SU-DHL-6 (cell line): Measurements from ENCODE around the gene RBM43.

Experiments used
- H2AFZ ChIP-seq: fragments of 200-600 bp; sonication (generic); 2 replicates; pipeline ENCODE4 v1.6.1; 2014; ENCODE audit warnings: low read depth, mild to moderate bottlenecking, moderate library complexity, mixed read lengths, antibody characterized with exemption, low read length; ENCODE audit not compliant: severe bottlenecking
- H3F3A ChIP-seq: fragments of 200-600 bp; shearing (Covaris generic); 2 replicates; pipeline ENCODE4 v1.6.0; 2016; ENCODE audit warnings: antibody characterized with exemption, mild to moderate bottlenecking; ENCODE audit not compliant: insufficient read depth
- H3K27ac ChIP-seq: fragments of 200-600 bp; sonication (generic); 2 replicates; pipeline ENCODE4 v1.5.1; 2016; ENCODE audit warnings: low read depth, mild to moderate bottlenecking, low read length, moderate library complexity, mixed read lengths
- H3K27me3 ChIP-seq: fragments of 200-600 bp; sonication (generic), shearing (Covaris generic); 2 replicates; pipeline ENCODE4 v1.6.0; 2014; ENCODE audit warnings: mild to moderate bottlenecking, low read length
- H3K36me3 ChIP-seq: fragments of 200-600 bp; sonication (generic); 2 replicates; pipeline ENCODE4 v1.6.1; 2014; ENCODE audit warnings: mild to moderate bottlenecking, low read length, mixed read lengths
- H3K4me2 ChIP-seq: fragments of 300-600, 200-600 bp; shearing (Covaris generic), sonication (generic); 2 replicates; pipeline ENCODE4 v1.6.0; 2014; ENCODE audit warnings: low read length, low read depth, mild to moderate bottlenecking; ENCODE audit not compliant: poor library complexity, severe bottlenecking
- H3K4me3 ChIP-seq: fragments of 200-600 bp; sonication (generic); 2 replicates; pipeline ENCODE4 v1.5.1; 2014; ENCODE audit warnings: antibody characterized with exemption, low read length, mild to moderate bottlenecking, mixed read lengths; ENCODE audit not compliant: insufficient read depth, poor library complexity, severe bottlenecking
- H3K79me2 ChIP-seq: fragments of 200-600 bp; sonication (generic); 2 replicates; pipeline ENCODE4 v1.6.1; 2014; ENCODE audit warnings: mild to moderate bottlenecking, low read length, moderate library complexity; ENCODE audit not compliant: insufficient read depth
- H3K9ac ChIP-seq: fragments of 200-600 bp; sonication (generic); 2 replicates; pipeline ENCODE4 v1.7.0; 2014; ENCODE audit warnings: mild to moderate bottlenecking, low read length
- H3K9me2 ChIP-seq: fragments of 200-600 bp; sonication (generic); replicated peaks from 2 replicates; pipeline ENCODE4 v1.6.1; 2014; ENCODE audit warnings: low read length; ENCODE audit not compliant: insufficient read depth
- H3K9me3 ChIP-seq: fragments of 200-600 bp; sonication (generic); 2 replicates; pipeline ENCODE4 v1.6.1; 2014; ENCODE audit warnings: low read length, mixed read lengths; ENCODE audit not compliant: insufficient read depth
- H4K20me1 ChIP-seq: fragments of 200-600 bp; sonication (generic); 2 replicates; pipeline ENCODE4 v1.6.1; 2014; ENCODE audit warnings: low read depth, mild to moderate bottlenecking, antibody characterized with exemption, low read length, moderate library complexity, mixed read lengths
- CTCF ChIP-seq: fragments of 200-600 bp; sonication (generic); IDR thresholded peaks from one replicate; pipeline ENCODE4 v1.5.1; 2017; ENCODE audit warnings: antibody characterized with exemption, mild to moderate bottlenecking, low read length, moderate library complexity; ENCODE audit not compliant: insufficient read depth, poor library complexity, severe bottlenecking
- EZH2phosphoT487 ChIP-seq: fragments of 200-600 bp; sonication (generic), shearing (Covaris generic); conservative IDR thresholded peaks from 2 replicates; pipeline ENCODE4 v1.6.1; 2018; ENCODE audit warnings: mild to moderate bottlenecking, antibody characterized with exemption, low read length, moderate library complexity, mixed read lengths

Gene RBM43

GRCh38 chr2:151258121-151258520 lies 3.5 kb downstream of the RBM43 start:
- Histone ChIP-seq H4K20me1 (no peaks in the 10 kb centered on the region), H3K4me2 (no peak overlapping the region), H3F3A (no peaks in the 10 kb centered on the region), H3K36me3 (no peaks in the 10 kb centered on the region), H3K79me2 (no peaks in the 10 kb centered on the region), H3K4me3 (no peak overlapping the region), H2AFZ (no peak overlapping the region), H3K27ac (no peak overlapping the region), H3K27me3 (no peaks in the 10 kb centered on the region), H3K9me3 (no peaks in the 10 kb centered on the region), H3K9me2 (no peaks in the 10 kb centered on the region), H3K9ac (no peak overlapping the region)
- no peak for TF ChIP-seq EZH2phosphoT487
- TF ChIP-seq CTCF = no peak

- no peak overlapping the region for H3K27ac ChIP-seq
- no peaks in the 10 kb centered on the region for H3K9me2 ChIP-seq
- H4K20me1 ChIP-seq = no peaks in the 10 kb centered on the region
- no peaks in the 10 kb centered on the region for H3K36me3 ChIP-seq
- no peak overlapping the region for H3K4me3 ChIP-seq
- TF ChIP-seq EZH2phosphoT487 = no peak
- no peak for TF ChIP-seq CTCF
- H3K4me2 ChIP-seq = no peak overlapping the region
- H3K27me3 ChIP-seq = no peaks in the 10 kb centered on the region
- H3K9me3 ChIP-seq = peaks cover 8% of the 10 kb centered on the region; the same call in 1 of the 2 replicates
- H3K9ac ChIP-seq = no peak overlapping the region
- H3F3A ChIP-seq = no peaks in the 10 kb centered on the region
- no peak overlapping the region for H2AFZ ChIP-seq
- H3K79me2 ChIP-seq = no peaks in the 10 kb centered on the region
Measured at GRCh38 chr2:151252646-151253045, 9.0 kb downstream of the RBM43 start.

- Histone ChIP-seq H3F3A (no peaks in the 10 kb centered on the region), H3K9me2 (no peaks in the 10 kb centered on the region), H3K9me3 (peaks cover 8% of the 10 kb centered on the region; the same call in 1 of the 2 replicates), H3K36me3 (no peaks in the 10 kb centered on the region), H3K9ac (no peak overlapping the region), H3K4me2 (no peak overlapping the region), H2AFZ (no peak overlapping the region), H3K4me3 (no peak overlapping the region), H3K79me2 (no peaks in the 10 kb centered on the region), H3K27me3 (no peaks in the 10 kb centered on the region), H3K27ac (no peak overlapping the region), H4K20me1 (no peaks in the 10 kb centered on the region)
- no peak for TF ChIP-seq EZH2phosphoT487
- TF ChIP-seq CTCF = no peak
Measured at GRCh38 chr2:151251012-151251411, 10.7 kb downstream of the RBM43 start.
